Activated naive CD4-positive, alpha-beta T cell treated with anti-CD3 and anti-CD28 coated beads, Interleukin-2, amount 50 U/mL, for 24 hours (primary cell): ENCODE data around the gene LIAS.
"Not testable (repeated sequence)": the region's sequence is repeated elsewhere in the genome, so short reads cannot be mapped to it uniquely, and the experiment has no call there.

Experiments used
- H3K27ac Mint-ChIP-seq: one replicate; pipeline ENCODE4 v1.8.0; 2021; ENCODE audit warnings: mild to moderate bottlenecking, mixed read lengths
- H3K27me3 Mint-ChIP-seq: one replicate; pipeline ENCODE4 v1.8.0; 2021; ENCODE audit warnings: mixed read lengths
- H3K36me3 Mint-ChIP-seq: one replicate; pipeline ENCODE4 v1.8.0; 2021; ENCODE audit warnings: mixed read lengths
- H3K4me1 Mint-ChIP-seq: one replicate; pipeline ENCODE4 v1.8.0; 2021; ENCODE audit warnings: mixed read lengths
- H3K4me3 Mint-ChIP-seq: one replicate; pipeline ENCODE4 v1.8.0; 2021; ENCODE audit warnings: mild to moderate bottlenecking, mixed read lengths
- H3K9me3 Mint-ChIP-seq: one replicate; pipeline ENCODE4 v1.8.0; 2021; ENCODE audit warnings: mixed read lengths

The LIAS gene

DNA sequence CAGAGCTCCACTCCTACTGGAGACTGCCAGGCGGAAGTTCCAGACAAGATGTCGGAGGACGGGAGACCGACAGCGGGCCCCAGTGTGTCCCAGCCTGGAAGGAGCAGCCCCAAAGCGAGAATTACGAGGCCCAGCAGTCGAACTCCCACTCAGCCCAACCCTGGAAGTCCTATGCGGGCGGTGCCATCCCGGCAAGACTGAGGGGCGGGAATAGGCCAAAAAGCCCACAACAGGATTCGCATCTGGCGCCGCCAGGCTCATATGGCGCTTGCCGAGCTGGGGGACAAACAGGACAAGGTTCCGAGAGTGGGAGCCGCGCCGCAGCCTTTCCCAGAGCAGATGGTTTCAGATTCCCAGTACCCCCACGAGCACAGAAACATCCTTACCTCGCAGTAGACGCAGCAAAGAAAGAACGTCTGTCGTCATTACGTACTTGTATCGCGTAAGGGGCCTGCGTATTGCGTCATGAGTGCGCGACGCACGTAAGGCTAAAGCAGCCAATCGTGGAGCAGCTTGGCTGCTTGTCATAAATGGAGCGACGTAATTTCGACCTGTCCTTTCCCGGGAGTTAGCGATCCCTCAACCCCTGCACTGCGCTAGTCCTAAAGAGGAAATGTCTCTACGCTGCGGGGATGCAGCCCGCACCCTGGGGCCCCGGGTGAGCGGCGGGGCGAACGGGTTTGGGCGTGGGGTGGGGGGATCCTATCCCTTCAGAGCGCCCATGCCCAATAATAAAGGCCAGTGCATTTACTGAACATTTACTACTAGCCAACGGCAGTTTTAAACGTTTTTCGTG, at the start of gene LIAS, which contains the start of gene RPL9:
Gene LIAS, plus strand, starts transcription at position 552 of the 796 bp plus-strand sequence. Its CDS starts 62 bp downstream, at position 614.
Gene RPL9, minus strand, starts transcription at position 418 of the 796 bp plus-strand sequence. CDS start 483 bp downstream, outside the sequence.
- peaks cover 38% of the 10 kb centered on the region for H3K36me3 Mint-ChIP-seq
- peak within 1 kb of the TSS; percentile 96 for H3K4me3 Mint-ChIP-seq
- no peaks in the 10 kb centered on the region for H3K27me3 Mint-ChIP-seq
- no peaks in the 10 kb centered on the region for H3K9me3 Mint-ChIP-seq
- H3K27ac Mint-ChIP-seq = peak within 1 kb of the TSS; percentile 99
- H3K4me1 Mint-ChIP-seq = peaks cover 26% of the 10 kb centered on the region

DNA sequence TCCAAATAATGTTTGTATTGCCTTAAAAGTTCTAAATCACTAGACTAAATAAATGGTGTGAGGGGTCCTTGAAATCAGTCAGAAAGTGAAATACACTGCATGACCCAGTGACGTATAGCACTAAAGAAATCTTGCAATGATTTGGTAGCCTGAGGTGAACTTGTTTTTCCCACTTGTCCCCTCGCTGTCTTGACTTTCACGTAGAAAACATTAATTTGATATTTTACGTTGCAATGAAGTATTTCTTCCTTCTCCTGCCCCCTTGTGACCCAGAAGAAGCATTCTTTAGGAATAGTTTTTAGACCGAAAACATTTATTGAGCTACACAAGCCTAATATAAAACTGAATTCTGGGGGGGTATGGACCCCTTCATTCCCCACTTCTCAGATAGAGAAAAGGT, 48.4 kb upstream of the LIAS start:
- no peaks in the 10 kb centered on the region for H3K27me3 Mint-ChIP-seq
- no peaks in the 10 kb centered on the region for H3K4me1 Mint-ChIP-seq
- H3K4me3 Mint-ChIP-seq = no peak overlapping the region
- no peaks in the 10 kb centered on the region for H3K36me3 Mint-ChIP-seq
- no peak overlapping the region for H3K27ac Mint-ChIP-seq
- H3K9me3 Mint-ChIP-seq = no peaks in the 10 kb centered on the region

DNA sequence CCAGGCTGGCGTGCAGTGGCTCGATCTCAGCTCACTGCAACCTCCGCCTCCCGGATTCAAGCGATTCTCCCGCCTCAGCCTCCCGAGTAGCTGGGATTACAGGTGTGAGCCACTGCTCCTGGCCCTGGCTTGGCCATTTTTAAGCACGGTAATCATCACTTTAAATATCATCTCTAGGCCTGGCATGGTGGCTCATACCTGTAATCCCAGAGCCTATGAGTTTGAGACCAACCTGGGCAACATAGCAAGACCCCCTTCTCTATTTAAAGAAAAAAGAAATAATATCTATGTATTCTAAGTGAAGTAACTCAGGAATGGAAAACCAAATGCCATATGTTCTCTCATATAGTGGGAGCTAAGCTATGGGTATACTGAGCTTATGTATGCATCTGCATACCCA, 47.3 kb upstream of the LIAS start:
- not testable (repeated sequence) for H3K36me3 Mint-ChIP-seq, H3K4me3 Mint-ChIP-seq, H3K27me3 Mint-ChIP-seq, H3K9me3 Mint-ChIP-seq, H3K4me1 Mint-ChIP-seq, H3K27ac Mint-ChIP-seq

DNA sequence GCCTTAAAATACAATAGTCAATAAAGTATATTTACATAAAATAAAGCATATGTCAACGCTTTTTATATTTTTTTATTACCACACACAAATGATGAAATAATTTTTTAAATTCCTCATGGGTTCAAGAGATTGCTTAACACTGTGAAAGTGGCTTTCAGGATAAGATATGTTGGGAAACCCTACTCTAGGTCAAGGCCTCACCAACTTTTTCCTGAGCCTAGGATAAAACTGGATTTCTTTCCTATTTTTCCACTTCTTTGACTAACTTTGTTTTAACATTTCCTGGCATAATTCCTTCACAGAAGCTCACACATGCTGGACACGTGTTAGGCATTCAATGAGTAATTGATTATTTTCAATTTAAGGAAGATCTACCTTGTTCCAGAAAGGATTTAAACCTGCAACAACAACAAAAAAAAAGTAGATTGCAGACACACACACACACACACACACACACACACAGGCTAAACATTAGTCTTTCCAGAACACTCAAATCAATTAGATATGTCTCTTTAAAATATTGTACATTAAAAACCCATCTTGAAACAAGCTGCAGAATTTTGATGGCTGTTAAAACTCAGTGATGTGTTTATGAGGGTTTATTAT, 43.1 kb upstream of the LIAS start:
- Mint-ChIP-seq H3K4me3 (no peak overlapping the region), H3K36me3 (no peaks in the 10 kb centered on the region)

DNA sequence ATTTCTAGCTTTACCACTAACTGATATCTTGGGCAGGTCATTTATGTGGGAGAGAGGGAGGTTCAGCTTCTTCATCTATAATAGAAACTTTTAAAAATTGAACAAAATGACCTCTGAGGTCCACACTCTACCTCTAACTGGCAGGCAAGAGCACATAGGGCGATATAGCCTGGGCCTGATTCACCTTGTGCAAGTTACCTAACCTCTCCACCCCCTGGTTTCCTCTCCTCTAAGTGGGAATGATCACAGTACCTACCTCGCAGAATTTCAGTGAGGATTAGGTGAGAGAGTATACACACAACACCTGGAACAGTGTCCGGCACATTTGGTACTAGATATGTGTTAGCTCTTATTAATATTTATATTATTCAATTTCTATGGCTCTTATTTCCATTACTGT, 36.6 kb upstream of the LIAS start:
- H3K4me1 Mint-ChIP-seq = no peaks in the 10 kb centered on the region
- peaks cover 3% of the 10 kb centered on the region for H3K27me3 Mint-ChIP-seq
- no peaks in the 10 kb centered on the region for H3K9me3 Mint-ChIP-seq
- no peak overlapping the region for H3K27ac Mint-ChIP-seq
- H3K36me3 Mint-ChIP-seq = no peaks in the 10 kb centered on the region
- no peak overlapping the region for H3K4me3 Mint-ChIP-seq

More for the DNA sequence above, 43.1 kb upstream of the LIAS start:
- no peaks in the 10 kb centered on the region for H3K9me3 Mint-ChIP-seq
- H3K27ac Mint-ChIP-seq = no peak overlapping the region
- no peaks in the 10 kb centered on the region for H3K4me1 Mint-ChIP-seq
- peaks cover 4% of the 10 kb centered on the region for H3K27me3 Mint-ChIP-seq

DNA sequence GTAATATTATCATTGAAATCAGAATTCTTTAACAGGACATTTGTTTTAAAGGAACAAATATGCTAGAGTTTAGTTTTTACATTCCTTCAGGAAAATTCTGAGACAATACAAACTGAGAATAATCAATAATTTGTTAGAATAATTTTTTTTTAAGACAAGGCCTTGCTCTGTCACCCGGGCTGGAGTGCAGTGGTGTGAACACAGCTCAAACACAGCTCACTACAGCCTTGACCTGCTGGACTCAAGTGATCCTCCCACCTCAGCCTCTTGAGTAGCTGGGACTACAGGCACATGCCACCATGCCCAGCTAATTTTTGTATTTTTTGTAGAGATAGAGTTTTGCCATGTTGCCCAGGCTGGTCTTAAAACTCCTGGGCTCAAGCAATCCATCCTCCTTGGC, 33.6 kb upstream of the LIAS start:
- H3K36me3 Mint-ChIP-seq, H3K4me3 Mint-ChIP-seq, H3K9me3 Mint-ChIP-seq, H3K27ac Mint-ChIP-seq, H3K4me1 Mint-ChIP-seq, H3K27me3 Mint-ChIP-seq: not testable (repeated sequence)

DNA sequence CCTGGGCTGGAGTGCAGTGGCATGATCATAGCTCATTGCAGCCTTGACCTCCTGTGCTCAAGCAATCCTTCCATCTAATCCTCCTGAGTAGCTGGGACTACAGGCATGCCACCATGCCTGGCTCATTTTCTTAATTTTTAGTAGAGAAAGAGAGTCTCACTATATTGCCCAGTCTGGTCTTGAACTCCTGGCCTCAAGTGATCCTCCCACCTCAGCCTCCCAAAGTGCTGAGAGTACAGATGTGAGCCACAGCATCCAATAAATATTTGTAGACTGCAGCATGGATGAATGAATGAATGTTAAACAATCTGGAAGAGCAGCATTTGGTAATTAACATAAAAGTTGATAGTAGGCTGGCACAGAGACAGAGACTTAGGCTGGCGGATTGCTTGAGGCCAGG, 32.1 kb upstream of the LIAS start:
- Mint-ChIP-seq H3K27ac (no peak overlapping the region), H3K9me3 (no peaks in the 10 kb centered on the region), H3K27me3 (no peaks in the 10 kb centered on the region), H3K4me1 (no peaks in the 10 kb centered on the region), H3K36me3 (no peaks in the 10 kb centered on the region), H3K4me3 (no peak overlapping the region)

DNA sequence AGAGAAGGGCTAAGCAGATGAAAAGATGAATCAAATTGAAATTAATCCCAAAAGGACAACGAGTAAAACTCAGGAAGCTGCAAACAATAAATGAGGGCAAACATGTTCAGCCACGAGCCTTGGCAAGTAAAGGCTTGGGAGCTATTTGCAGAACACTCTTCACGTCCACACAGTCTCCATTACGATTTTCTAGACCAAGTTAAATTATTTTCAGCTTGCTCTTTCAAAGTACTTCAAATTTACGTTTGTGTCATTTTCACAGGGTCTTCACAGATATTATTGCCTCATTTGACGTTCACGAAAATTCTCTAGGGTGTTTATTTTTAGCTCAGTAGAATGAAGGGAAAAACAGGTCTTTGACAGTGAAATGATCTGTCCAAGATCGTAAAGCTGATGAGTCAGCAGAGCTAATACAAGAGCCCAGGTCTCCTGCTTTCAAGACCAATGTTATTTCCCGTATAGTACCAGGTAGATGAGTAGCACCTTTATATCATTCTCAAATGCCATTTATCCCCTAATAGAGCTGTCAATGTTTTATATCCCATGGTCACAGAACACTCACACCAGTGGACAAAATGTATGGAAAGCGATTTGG, 31.2 kb upstream of the LIAS start:
- Mint-ChIP-seq H3K9me3 (no peaks in the 10 kb centered on the region), H3K4me1 (no peaks in the 10 kb centered on the region), H3K4me3 (no peak overlapping the region), H3K27ac (no peak overlapping the region), H3K36me3 (no peaks in the 10 kb centered on the region), H3K27me3 (no peaks in the 10 kb centered on the region)

DNA sequence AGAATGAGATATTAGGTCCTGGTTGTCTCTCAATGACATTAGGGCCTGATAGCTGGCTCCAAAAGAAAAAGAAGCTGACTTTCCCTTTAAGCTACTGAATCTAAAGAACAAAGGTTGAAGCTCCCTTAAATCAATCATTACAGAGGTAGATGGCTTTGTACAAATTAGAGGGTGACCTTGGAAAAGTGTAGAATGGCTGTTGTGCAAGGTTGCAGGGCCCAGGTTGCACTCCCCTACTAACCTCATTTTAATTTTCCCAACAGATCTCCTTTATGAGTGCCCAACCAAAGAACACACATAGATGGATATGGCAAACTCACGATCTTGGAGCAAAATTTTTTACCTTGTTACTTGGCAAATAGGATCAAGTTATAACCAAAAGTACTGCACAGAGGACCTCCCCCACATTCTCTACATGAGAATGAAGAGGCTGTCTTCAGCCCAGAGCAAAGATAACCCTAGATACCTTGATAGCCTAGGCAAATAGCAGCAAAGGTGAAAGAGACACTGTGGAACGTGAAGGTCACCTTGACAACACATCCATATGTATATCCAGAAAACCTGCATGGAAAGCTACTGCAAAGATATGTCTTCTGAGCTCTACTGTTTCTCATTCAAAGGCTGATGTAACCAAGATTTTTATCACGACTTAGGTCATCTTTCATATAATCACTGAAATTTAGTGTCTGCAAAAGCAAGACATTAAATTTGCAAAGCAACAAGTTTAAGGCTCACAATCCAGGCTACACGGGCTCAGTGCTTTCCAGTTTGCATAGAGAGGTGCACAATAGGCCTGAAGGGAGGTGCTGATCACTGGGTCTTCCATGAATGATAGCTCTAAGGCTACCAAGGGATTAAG, 29.2 kb upstream of the LIAS start:
- Mint-ChIP-seq H3K4me1 (no peaks in the 10 kb centered on the region), H3K4me3 (no peak overlapping the region), H3K9me3 (no peaks in the 10 kb centered on the region), H3K27ac (no peak overlapping the region), H3K27me3 (no peaks in the 10 kb centered on the region), H3K36me3 (no peaks in the 10 kb centered on the region)

DNA sequence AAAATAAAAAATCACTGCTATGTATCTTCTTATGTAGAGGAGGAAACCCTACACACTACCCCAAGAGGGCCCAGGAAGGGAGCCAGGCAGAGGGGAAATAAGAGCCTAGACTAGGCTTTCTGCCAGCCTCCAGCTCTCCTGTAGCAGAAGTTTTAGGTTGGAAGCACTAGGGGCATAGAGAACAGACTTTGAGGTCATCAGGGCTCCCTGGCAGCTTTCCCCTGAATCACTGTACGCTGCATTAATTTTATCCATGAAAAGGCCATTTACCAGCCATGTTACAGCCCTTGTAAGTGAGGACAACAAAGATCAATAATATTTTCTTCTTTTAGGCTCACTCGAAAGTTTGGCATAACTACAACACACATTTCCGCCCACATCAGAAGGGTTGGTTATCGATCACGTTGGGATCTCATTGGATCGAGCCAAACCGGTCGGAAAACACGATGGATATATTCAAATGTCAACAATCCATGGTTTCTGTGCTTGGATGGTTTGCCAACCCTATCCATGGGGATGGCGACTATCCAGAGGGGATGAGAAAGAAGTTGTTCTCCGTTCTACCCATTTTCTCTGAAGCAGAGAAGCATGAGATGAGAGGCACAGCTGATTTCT, 24.9 kb upstream of the LIAS start:
- no peaks in the 10 kb centered on the region for H3K4me1 Mint-ChIP-seq
- no peak overlapping the region for H3K27ac Mint-ChIP-seq
- H3K27me3 Mint-ChIP-seq = no peaks in the 10 kb centered on the region
- no peaks in the 10 kb centered on the region for H3K36me3 Mint-ChIP-seq
- no peaks in the 10 kb centered on the region for H3K9me3 Mint-ChIP-seq
- no peak overlapping the region for H3K4me3 Mint-ChIP-seq

DNA sequence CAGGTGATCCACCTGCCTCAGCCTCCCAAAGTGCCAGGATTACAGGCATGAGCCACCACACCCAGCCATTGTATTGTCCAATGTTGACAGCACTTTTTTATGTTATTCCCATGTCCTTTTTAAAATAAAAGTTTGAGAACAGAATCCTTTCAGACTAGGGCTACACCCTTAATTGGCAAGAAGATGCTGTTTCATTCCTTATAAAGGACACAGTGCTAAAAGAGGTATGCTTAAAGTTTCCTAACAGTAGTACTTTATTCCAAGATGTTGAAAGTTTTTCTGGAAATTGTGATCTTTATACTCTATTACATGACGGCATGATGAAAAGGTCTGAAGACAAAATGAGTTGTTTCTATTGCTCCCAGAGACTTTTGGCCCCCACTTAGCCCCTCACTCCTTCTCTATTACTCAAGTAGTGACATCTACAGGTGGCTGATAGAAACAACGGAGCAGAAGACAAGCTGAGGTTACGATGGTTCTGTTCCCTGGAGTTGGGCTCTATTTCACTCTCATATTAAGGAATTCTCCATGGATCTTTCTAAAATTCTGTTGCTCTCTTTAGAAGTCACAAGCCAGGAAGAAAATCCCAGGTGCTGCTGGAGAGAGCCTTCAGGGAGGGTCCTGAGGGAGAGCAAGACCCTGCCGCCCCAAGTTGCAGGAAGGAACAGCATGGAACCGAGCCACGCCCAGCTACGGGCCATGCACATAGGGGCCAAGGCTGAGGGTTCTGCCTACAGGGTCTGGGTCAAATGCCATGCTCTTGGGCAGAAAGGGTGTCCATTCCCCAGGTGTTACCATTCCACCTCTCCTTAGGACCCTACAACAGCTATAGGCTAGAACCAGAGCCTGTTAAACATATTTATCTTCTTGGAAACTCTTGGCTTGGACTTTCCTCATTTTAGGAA, 22.9 kb upstream of the LIAS start:
- Mint-ChIP-seq H3K27me3 (no peaks in the 10 kb centered on the region), H3K27ac (no peak overlapping the region), H3K36me3 (no peaks in the 10 kb centered on the region), H3K9me3 (no peaks in the 10 kb centered on the region), H3K4me1 (no peaks in the 10 kb centered on the region), H3K4me3 (no peak overlapping the region)

DNA sequence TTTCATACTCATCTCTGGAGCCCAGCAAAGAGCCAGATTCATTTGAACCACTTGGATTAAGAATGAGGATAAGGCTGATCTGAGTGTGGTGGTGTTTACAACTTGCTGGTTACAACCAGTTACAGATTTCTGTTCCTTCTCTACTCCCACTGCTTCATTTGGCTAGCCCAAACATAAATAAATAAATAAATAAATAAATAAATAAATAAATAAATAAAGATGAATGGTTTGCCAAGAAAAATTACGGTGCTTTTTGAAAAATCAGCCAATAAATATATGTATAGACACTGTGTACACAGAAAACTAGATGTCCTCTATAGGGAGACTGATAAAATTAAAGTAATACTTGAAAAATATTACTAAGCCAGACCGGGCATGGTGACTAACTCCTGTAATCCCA, 17.3 kb upstream of the LIAS start:
- Mint-ChIP-seq H3K27me3 (no peaks in the 10 kb centered on the region), H3K27ac (no peak overlapping the region), H3K36me3 (no peaks in the 10 kb centered on the region)

DNA sequence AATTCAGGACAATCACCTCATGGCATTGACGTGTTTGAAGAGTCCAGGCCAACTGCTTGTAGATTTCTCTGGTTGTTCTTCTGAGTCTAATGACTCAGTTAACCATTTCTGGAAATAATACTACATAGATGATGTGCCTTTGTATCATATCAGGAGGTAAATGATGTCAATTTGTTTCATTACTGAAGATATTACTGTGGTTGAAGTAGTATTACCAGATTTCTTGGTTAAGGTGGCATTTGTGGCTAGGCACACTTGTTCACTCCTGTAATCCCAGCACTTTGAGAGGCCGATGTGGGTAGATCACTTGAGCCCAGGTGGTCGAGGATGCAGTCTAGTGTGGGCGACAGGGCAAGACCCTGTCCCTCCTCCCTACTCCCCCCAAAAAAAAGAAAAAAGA, 15.9 kb upstream of the LIAS start:
- Mint-ChIP-seq H3K36me3 (no peaks in the 10 kb centered on the region), H3K4me3 (no peak overlapping the region), H3K27ac (no peak overlapping the region), H3K27me3 (no peaks in the 10 kb centered on the region), H3K4me1 (peaks cover 6% of the 10 kb centered on the region), H3K9me3 (no peaks in the 10 kb centered on the region)

More for the DNA sequence above, 17.3 kb upstream of the LIAS start:
- Mint-ChIP-seq H3K9me3 (no peaks in the 10 kb centered on the region), H3K4me1 (no peaks in the 10 kb centered on the region), H3K4me3 (no peak overlapping the region)

DNA sequence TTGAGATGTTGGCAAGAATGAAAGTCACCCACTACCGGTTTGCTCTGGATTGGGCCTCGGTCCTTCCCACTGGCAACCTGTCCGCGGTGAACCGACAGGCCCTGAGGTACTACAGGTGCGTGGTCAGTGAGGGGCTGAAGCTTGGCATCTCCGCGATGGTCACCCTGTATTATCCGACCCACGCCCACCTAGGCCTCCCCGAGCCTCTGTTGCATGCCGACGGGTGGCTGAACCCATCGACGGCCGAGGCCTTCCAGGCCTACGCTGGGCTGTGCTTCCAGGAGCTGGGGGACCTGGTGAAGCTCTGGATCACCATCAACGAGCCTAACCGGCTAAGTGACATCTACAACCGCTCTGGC, 12.4 kb upstream of the LIAS start:
- Mint-ChIP-seq H3K27ac (no peak overlapping the region), H3K4me3 (no peak overlapping the region), H3K4me1 (peaks cover 14% of the 10 kb centered on the region), H3K27me3 (no peaks in the 10 kb centered on the region), H3K36me3 (peaks cover 5% of the 10 kb centered on the region), H3K9me3 (no peaks in the 10 kb centered on the region)
